8988T (cell line): ENCODE measurements around the gene CLDN6.

Experiments used
- DNase-seq: peaks from one replicate; pipeline ENCODE4 v3.0.0; 2011

CLDN6 gene

DNA sequence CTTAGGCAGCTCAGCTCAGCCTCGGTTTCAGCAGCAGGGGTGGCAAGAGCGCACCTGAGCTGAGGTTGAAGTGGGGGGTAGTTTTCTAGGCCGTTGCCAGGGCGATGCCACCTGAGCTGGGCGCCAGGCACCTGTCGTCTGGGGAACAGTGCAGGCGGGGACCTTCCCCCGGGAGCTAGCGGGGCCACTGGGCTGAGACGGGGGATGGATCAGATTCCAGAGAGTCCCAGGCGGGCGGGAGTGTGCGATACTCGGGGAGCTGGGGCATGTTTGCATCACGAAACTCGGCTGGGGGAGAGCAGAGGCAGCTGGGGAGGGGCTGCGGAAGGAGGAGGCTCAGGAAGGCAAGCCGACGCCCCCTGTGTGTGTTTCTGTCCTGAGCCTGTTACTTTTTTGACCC is 5.7 kb downstream of the CLDN6 start:
- no peak for DNase-seq

DNA sequence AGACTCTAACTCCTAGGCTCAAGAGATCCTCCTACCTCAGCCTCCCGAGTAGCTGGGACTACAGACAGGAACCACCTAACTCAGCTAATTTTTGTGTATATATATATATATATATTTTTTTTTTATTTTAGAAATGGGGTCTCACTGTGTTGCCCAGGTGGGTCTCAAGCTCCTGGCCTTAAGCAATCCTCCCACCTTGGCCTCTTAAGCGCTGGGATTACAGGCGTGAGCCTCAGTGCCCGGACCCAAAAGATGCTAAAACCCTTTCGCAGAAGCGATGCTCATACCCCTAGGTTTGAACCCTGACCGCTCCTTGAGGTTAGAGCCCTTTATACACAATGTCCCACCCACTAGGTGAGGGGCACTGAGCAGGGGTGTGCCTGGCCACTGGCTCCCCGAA is 7.5 kb downstream of the CLDN6 start:
- DNase-seq = no peak

DNA sequence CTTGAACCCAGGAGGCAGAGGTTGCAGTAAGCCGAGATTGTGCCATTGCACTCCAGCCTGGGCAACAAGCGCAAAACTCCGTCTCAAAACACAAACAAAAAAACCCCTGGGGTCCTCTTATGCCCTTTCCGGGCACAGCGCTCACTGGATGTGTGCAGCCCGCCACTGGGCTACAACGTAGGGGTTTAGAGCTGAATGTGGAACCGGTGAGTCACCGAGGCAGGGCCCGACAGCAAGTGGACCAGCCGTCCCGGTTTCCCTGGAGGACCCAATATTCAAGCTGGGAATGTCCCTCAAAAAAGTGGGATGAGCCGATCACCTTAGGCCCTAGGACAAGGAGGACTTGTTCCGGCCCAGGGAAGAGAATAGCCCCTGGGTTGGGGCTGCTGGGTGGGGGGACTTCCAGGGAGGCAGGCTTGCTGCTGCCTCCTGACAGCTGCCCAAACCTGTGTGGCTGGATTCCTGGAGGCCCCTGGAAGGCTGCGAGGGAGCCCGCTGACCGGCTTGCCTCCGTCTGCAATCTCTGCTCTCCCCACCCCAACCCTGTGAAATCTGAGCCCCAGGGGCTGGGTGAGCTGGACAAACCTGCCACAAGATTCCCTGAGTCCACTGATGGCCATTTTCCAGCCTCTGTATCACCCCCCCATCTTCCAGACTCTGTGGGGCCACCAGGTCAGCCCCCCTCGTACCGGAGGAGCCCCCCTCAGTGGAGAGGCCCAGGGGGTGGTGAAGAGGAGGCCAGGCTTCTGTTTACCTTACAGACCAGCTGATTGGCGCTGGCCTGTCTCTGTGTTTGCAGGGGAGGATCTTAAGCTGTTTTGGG is 8.2 kb downstream of the CLDN6 start:
- no peak for DNase-seq

DNA sequence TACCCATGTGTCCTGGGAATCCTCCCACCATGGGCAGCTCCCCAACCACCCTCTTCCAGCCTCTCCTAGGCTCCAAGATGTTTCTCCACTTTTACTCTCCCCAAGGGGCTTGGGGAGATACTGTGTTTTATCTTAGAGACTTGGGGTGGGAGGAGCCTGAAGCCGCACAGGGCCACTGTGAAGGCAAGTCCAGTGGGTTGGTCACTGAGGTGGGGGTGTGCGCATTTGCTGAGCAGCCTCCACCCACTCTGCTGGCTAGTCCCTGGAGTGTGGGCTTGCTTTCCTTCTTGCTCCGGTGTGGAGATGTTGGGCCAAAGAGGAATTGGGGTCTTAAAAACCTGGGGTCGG is 9.3 kb downstream of the CLDN6 start:
- DNase-seq = no peak

DNA sequence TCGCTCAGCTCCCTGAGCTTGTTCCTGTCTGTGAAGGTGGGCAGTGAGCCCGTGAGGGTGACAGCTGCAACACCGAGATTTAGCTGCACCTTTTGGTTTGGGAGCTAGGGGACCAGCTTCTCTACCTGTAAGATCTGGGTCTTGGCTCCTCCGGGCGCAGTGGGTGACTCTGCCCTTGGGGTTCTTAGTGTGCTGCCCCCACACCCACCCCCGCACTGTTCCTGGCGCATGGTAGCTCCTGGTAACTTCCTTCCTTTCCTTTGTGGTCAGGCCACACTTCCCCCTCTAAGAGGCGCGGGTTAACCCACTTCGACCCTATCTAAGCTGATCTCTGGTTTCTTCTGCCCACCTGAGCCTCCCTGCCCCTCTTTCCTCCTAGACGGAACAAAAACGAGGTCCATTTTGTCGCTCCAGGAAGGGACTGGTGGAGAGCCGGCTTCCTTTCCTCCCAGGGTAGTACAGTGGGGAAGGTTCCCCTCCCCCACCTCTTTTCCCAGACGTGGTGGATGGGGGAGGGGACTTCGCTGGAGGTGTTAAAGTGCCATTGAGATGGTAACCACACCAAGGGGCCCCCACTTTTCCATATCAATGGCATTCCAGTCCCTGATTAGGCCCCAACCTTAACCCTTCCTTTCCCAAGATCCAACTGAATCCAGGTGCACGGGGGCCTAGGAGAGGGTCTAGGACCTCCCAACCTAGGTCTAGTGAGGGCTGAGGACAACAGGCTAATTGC is 9.9 kb downstream of the CLDN6 start:
- no peak for DNase-seq

DNA sequence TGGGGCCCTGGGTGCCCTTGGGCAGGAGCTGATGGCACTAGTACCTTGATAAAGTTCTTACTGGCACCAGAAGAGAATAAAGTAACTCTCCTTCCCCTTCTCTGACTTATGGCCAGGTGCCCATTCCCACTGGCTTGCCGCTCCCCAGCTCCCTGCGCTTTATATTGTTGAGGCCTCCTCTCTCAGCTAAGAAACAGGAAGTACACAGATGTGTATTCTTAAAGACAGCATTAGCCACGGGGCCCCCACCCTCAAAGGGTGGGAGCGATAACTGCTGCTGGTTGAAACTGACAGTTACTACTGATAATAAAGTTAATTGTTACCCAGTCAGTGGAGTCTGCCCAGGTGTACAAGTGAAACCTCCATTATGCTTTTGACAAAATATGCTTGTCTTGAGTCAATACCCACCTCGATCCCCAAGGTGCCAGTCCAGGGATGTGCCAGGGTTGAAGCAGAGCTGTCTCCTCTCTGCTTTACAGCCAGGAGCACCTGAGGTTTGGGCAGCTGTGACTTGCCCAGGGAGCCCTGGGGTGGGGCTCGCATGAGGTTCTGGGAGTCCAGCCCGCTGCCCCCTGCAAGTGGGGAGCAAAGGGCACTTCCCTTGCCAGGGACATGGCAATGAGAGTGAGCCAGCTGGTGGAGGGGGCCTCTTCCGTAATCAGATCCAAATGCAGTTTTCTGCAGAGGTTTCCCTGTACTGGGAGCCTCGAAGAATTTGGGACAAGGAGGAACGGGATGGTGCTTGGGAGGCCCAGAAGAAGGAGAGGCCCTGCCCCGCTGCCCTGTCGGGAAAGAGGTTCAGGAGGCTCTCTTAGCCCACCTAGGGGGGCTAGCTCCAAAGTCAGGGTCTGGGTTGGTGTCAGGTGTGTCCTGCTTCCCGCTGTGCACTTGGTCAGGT is 10.7 kb downstream of the CLDN6 start:
- DNase-seq = no peak

DNA sequence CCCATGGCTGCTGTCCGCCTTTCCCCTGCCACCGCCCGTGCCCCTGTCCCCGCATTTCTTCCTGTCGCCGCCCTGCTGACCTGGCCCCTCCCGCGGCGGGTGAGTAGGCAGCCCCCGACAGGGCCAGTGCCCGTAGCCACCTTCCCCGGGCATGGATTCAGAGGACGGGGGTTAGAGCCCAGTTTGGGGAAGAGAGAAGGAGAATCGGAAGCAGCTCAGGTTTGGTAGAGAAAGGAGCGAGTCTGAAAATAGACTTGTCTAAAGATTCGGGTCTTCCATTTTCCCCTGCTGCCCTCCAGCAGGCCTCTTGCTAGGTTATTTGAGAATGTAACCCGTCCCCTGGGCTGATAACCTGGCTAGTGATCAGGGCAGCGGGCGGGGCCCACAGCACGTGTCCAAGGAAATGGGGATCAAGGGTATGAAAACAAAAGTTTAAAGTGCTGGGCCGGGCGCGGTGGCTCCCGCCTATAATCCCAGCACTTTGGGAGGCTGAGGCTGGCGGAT is 13.2 kb downstream of the CLDN6 start:
- DNase-seq = no peak

DNA sequence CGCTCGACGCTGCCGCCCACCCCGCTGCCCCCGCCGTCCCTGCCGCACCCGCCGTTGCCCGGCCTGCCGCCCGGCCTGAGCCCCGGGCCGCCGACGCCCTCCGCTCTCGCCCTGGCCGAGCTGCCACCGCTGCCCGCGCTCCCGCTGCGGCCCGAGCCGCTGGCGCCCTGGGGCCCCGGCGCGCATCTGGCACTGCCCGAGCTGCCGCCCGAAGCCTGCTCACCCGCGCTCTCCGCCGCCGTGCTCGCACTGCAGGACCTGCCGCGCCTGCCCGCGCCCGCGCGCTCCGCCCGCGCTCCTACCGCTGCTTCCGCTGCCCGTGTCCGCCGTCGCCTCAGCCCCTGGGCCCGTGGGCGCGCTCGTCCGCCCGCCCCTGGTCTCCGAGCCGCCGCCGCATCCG is 13.7 kb downstream of the CLDN6 start:
- DNase-seq = no peak

DNA sequence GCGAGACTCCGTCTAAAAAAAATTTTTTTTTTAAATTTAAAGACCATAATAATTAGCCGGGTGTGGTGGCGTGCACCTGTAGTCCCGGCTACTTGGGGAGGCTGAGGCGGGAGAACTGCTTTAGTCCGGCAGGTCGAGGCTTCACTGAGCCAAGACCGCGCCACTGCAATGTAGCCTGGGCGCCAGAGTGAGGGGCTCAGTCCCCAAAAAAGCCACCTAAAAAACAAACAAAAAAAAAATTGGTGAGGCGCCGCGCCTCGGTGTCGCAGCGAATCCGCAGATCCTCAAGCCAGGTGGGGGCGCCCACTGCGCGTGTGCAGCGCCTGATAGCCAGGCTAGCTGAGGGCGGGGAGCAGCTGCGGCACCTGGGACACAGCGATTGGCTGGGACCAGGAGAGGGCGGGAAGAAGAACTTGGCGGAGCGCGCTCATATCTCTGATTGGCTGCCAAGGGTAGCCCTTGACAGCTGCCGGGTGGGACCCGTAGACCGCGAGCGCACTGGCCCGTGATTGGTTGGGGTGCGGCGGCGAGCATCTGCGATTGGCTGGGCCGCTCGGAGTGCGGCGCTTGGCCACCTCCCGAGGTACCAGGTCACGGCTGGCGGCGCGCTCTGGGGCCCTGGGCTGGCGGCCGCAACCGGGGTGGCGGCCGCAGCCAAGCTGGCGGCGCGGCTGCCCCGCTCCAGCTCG is 14.3 kb downstream of the CLDN6 start:
- peak; percentile 91 for DNase-seq

DNA sequence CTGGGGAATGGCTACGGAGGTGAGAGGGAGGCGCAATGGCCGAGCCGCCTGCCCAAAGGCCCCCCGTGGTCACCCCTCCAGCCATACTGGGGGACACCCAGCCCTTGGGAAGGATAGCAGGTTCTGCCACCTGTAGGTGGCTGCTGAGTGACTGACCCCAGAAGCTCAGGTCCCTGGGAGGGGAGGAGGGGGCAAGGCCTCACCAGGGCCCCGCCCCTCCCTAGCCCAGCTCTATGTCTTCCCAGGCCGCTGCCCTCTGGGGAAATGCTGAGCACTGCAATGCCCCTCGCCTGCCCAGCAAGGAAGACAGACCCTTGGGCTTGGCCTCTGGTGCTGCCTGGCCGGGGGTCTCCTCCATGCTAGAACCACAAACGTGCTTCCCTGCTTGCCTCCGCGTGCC is 16.7 kb downstream of the CLDN6 start:
- no peak for DNase-seq

DNA sequence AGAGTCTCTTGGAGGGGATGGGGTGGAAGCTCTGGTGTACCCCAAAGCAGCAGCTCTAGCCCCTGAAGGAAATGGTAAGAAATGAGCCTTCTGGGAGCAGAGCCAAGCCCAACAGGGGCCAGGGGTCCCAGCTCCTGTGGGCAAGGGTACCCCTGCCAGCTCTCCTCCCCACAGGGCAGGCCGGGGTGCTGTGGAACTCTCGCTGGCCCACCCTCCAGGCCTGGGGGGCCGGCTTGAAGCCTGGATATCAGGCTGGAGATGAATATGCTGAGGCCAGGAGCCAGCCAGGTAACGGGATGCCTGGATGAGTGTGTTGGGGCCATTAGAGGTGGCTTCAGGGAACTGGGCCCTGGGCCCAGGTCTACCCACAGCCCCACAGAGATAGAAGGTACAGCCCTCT is 17.4 kb downstream of the CLDN6 start:
- no peak for DNase-seq

DNA sequence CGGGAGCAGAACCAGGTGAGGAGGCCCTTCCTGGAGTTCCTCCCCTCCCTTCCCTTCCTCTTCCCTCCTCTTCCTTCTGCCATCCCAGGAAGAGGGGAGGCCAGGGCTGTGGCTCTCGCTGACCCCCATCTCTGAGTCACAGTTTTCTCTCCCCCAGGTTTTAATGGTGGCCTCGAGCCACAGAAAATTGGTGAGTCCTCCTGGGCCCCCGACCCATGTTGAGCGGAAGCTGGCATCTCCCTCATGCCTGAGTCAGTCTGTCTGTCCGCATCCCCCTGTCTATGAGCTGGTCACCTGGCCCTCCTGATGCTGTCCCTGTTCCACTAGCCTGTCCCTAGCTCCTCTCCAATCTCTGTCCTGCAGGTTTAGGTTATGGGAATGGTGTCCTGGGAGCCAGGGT is 18.1 kb downstream of the CLDN6 start:
- DNase-seq = no peak

DNA sequence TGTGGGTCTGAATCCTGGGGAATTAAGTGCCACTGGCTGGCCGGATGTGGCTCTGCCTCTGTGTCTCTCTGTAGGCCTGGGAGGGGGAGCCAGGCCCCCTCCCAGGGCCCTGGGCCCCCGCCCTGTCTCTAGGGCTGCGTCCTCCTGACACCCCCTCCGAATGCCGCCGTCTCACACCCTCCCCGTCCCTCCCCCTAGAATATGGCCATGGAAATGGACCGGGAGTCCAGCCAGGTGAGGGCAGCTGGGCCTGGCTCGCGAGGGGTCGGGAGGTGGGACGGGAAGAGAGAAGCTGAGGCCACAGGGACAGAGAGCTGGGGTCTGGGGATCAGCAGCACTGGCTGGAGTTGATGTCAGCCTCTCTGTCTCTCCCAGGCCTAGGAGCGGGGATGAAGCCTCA is 21.7 kb downstream of the CLDN6 start:
- DNase-seq = no peak

DNA sequence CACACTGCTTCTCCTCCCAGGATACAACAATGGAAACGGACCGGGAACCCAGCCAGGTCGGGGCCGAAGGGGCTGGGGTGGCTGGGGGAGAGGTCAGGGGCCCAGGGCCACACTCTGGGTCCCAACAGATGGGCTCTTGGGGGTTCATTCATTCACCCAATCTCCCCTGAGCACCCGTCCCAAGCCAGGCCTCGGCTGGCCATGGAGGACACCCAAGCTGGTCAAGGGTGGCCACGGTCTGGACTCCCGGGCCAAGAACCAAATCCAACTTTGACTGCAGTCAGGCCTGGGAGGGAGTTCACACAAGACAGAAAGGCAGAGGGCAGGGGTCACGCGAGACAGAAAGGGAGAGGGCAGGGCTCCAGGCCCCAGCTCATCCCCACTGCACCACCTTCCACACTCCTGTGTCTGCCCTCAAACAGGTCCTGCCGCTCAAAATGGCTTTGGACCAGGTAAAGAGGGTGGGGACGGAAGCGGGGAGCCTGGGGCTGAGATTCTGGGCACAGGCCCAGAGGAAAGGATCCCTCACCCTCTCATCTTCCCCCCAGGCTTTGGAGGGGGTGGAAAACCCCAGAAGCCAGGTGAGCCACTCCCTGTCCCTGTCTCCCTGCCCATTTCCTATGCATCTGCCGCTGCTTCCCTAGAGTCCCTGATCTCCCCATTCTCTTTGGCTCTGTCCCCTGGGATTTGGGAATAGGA is 25.5 kb downstream of the CLDN6 start:
- DNase-seq = no peak

DNA sequence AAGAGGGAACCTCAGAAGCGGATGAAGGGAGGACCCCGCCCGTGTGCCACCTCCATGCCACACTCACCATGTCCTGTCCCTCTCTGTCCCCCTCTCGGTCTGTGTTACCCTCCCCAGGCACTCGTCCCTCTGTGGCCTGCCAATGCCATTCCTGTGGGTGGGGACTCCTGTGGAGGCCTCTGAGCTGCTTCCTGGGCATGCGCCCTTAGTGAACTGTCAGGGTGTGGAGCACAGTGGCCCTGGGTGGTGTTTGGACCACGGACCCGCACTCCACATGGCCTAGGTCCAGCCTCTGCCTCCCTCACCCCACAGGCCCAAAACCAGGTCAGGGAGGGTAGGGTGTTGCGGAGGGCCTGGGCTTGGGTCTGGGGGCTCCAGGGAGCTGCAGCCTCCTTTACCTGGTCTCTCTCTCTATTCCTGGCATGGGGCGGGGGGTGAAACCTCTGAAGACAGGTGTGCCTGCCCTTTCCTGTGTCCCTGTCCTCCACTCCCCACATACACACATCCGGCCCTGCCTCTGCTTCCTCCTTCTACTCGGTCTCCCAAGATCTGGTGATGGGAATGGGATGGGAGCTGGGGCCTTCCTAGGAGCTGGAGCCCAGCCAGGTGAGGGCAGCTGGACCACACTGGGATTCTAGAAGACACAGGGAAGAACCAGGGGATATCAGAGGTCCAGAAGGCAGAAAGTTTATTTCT is 26.3 kb downstream of the CLDN6 start:
- no peak for DNase-seq

DNA sequence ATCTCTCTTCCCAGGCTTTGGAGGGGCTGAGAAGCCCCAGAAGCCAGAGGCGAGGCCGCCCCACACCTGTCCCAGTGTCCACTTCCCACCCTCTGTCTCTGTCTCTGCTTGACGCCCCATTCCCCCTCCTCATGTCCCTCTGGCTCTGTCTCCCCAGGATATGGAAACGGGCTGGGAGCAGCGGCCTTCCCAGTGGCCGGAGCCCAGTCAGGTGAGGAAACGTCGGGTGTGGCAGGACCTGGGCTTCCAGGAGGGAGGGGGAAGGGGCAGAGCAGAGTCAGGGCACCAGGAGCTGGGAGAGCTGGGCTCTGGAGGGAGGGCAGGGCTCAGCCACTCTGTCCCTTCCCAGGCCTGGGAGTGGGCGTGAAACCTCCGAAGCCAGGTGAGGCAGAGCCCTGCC is 27.1 kb downstream of the CLDN6 start:
- DNase-seq = no peak

DNA sequence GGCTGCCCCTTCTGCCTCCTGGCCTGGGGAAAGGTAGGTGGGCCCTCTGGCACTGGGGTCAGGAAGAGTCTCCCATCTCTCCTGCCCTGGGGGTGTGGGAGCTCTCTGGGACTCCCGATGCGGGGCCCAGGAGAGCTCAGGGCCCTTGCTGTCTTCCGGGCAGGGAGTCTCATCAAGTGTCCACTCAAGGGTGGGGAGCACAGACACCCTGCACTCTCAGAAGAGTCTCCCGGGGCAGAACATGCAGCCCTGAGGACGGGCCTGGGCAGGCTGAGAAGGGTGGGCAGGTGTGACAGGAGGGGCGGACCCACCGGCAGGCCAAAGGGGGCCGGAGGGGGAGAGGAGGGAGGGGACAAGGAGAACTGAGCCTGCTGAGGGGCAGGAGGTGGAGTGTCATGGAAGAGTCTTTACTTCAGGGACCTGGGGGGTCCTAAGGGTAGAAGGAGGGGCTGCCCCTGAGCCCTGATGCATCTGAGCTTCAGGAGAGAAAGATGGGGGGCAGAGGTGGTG is 29.3 kb downstream of the CLDN6 start:
- no peak for DNase-seq

DNA sequence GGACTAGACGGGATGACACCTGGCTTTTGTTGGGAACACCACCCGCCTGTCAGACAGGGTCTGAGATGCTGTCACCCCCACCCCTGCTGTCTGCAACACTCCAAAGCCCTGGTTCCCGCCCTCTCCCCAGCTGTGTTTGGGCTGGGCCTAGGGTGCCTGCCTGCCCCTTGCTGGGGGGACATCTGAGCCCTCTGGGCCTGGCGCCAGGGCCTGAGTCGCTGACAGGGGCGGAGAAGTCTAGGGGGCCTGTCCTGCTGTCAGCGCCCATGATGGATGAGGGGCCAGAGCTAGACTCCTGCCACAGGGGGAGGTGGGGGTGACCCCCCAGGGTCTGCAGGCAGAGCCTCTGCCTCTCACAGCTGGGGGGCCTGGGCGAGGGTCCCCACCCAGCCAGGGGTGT is 30.1 kb downstream of the CLDN6 start:
- no peak for DNase-seq

DNA sequence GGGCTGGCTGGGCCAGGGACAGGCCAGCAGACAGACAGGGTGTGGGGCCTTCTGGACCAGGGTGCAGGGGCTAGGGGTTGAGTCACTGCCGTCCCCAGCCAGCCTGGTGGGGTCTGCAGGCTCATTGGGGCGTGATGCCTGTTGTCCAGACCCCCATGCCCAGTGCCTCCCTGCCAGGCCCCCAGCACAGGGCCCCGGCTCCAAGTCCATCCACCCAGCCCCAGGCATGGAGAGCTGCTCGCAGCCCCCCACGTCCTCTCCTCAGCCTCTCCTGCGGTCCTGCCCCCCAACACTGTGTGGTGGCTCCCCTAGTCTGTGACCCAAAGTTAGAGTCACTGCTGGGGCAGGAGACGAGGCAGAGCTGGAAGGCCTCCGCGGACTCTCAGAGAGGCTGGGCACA is 30.7 kb downstream of the CLDN6 start:
- DNase-seq = no peak

DNA sequence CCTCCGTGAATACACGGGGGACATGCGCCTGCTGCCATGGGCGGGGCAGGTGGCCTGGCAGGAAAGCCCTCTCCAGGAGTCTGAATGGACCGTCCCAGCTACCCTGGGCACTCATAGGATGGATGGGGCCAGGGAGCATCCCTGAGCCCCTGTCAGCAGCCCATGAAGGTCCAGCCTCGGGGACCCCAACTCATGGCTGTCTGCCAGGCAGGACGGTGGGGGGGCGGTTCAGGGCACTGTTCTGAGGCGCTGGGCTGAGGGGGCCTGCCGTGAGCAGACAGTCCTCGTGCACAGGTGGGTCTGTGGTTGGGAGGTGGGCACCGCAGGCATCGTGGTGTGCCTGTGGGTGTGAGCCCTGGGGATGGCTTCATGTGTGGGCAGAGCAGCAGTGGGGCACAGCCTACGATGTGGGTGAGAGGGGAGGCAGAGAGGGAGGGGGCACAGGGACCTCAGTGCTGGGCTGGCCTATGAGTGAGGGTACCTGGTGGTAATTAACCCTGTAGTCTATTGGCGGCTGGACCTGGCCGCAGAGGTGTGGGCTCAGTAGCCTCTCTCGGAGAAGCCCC is 31.3 kb downstream of the CLDN6 start:
- no peak for DNase-seq

DNA sequence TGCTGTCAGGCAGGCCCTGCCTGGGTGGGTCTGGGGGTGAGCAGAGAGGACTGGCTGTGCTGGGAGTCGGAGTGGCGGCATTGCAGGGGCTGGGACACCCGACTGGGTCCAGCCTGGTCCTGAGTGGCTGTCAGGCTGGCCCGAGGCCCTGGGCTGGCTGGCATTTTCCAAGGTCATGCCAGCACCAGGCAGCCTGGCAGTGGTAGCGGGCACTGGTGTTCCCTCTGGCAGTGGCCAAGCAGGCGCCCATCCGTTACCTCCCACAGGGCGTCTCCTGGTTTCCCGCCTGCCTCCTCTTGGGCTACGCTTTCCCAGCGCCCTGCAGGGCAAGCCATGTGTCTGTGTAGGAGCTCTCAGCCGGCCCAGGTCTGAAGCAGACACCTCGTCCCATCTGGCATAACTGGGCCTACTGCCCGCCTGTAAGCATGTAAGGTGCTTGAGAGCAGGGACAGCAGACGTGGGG is 32.1 kb downstream of the CLDN6 start:
- no peak for DNase-seq
